ENCODE data around the gene CACNA2D3.

Gene CACNA2D3

GRCh38 chr3:54356261-54357045, 234.1 kb downstream of the CACNA2D3 start:
- FAIRE-seq (no peak), DNase-seq (ENCODE audit: insufficient read length, low spot score) (no peak)
- TF ChIP-seq SPI1 (IDR thresholded peaks at IDR 0.05; ENCODE audit: low read depth, low read length) = peak; percentile 48; the same call in 1 of the 2 replicates
- TF ChIP-seq TAF1 (IDR thresholded peaks at IDR 0.05; ENCODE audit: low read depth, low read length) = no peak

- no peak for TF ChIP-seq POU2F2 (IDR thresholded peaks at IDR 0.05; ENCODE audit: low read depth, low read length)
- DNase-seq (ENCODE audit: insufficient read length, low spot score) (no peak), FAIRE-seq (no peak)
Observed at GRCh38 chr3:54357301-54357700, 234.9 kb downstream of the CACNA2D3 start.

- FAIRE-seq = no peak
Observed at GRCh38 chr3:54358316-54358715, 236.0 kb downstream of the CACNA2D3 start.

GRCh38 chr3:54358969-54359694, 236.8 kb downstream of the CACNA2D3 start:
- no peak for TF ChIP-seq POLR2A (IDR thresholded peaks at IDR 0.05; ENCODE audit: low read depth, low read length)
- TF ChIP-seq PAX5 (IDR thresholded peaks at IDR 0.05; ENCODE audit: insufficient read depth, low read length, severe bottlenecking) = no peak
- no peak for TF ChIP-seq POLR2AphosphoS5 (IDR thresholded peaks at IDR 0.05; ENCODE audit: low read depth, low read length)
- no peak for TF ChIP-seq TAF1 (IDR thresholded peaks at IDR 0.05; ENCODE audit: low read depth, low read length)
- no peak for TF ChIP-seq POU2F2 (IDR thresholded peaks at IDR 0.05; ENCODE audit: low read depth, low read length)
- no peak for TF ChIP-seq SPI1 (IDR thresholded peaks at IDR 0.05; ENCODE audit: low read depth, low read length)
- DNase-seq (ENCODE audit: insufficient read length, low spot score) (no peak), FAIRE-seq (no peak)

More at GRCh38 chr3:54358316-54358715, 236.0 kb downstream of the CACNA2D3 start:
- TF ChIP-seq POU2F2 (IDR thresholded peaks at IDR 0.05; ENCODE audit: low read depth, low read length) = no peak
- TF ChIP-seq PAX5 (IDR thresholded peaks at IDR 0.05; ENCODE audit: insufficient read depth, low read length, severe bottlenecking) = no peak
- no peak for TF ChIP-seq TAF1 (IDR thresholded peaks at IDR 0.05; ENCODE audit: low read depth, low read length)
- TF ChIP-seq SPI1 (IDR thresholded peaks at IDR 0.05; ENCODE audit: low read depth, low read length) = no peak
- TF ChIP-seq POLR2AphosphoS5 (IDR thresholded peaks at IDR 0.05; ENCODE audit: low read depth, low read length) = no peak
- no peak for TF ChIP-seq POLR2A (IDR thresholded peaks at IDR 0.05; ENCODE audit: low read depth, low read length)
- DNase-seq (ENCODE audit: insufficient read length, low spot score) = no peak

DNA sequence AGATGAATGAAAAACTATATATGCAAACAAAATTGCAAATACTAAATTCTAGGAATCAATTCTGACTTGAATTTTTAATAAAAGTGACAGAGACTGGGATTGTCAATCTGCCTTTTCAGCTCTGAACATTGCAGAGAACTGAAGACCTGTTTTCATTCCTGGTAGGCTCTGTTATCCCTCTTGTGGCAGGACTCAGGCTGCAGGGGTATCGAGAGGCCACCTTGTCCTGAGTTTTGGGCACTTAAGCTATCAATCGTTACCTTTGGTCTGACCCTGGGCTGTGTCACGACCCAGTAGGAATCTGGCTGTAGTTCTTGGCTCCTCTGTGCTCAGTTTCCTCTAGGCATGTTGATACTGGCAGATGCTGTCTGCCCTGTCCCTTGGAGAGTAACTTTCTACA, 238.0 kb downstream of the CACNA2D3 start:
- no peak for DNase-seq (ENCODE audit: insufficient read length, low spot score)
- TF ChIP-seq PAX5 (IDR thresholded peaks at IDR 0.05; ENCODE audit: insufficient read depth, low read length, severe bottlenecking) (no peak), POLR2AphosphoS5 (IDR thresholded peaks at IDR 0.05; ENCODE audit: low read depth, low read length) (no peak), POLR2A (IDR thresholded peaks at IDR 0.05; ENCODE audit: low read depth, low read length) (no peak), SPI1 (IDR thresholded peaks at IDR 0.05; ENCODE audit: low read depth, low read length) (no peak), POU2F2 (IDR thresholded peaks at IDR 0.05; ENCODE audit: low read depth, low read length) (no peak), TAF1 (IDR thresholded peaks at IDR 0.05; ENCODE audit: low read depth, low read length) (no peak)
- FAIRE-seq = no peak

DNA sequence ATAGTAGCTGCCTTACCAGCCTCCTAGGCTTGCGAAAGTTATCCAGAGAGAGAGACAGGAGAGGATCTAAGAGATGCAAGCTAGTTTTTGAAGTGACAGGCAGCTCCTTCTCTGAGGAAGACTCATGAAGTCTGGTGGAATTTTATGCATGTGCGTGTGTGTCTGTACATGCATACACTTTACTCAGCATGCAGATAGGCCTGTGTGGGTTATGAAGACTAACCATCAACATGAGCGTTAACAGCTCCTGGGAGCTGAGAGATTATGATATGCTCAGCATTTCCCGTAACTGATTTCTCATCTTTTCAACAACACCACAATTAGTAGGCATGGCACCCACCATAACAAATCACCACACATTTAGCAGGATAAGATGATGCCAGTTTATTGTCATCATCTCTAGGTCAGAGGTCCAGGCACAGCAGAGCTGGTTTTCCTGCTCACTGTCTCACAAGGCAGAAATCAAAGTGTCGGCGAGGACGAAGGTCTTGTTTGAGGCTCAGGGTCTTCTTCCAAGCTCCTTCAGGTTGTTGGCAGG, 239.5 kb downstream of the CACNA2D3 start:
- DNase-seq (ENCODE audit: insufficient read length, low spot score) = no peak
- TF ChIP-seq TAF1 (IDR thresholded peaks at IDR 0.05; ENCODE audit: low read depth, low read length) (no peak), PAX5 (IDR thresholded peaks at IDR 0.05; ENCODE audit: insufficient read depth, low read length, severe bottlenecking) (no peak), POLR2A (IDR thresholded peaks at IDR 0.05; ENCODE audit: low read depth, low read length) (no peak), POLR2AphosphoS5 (IDR thresholded peaks at IDR 0.05; ENCODE audit: low read depth, low read length) (no peak), SPI1 (IDR thresholded peaks at IDR 0.05; ENCODE audit: low read depth, low read length) (no peak), POU2F2 (IDR thresholded peaks at IDR 0.05; ENCODE audit: low read depth, low read length) (no peak)
- no peak for FAIRE-seq

- DNase-seq (ENCODE audit: insufficient read length, low spot score) = no peak
- no peak for FAIRE-seq
- TF ChIP-seq SPI1 (IDR thresholded peaks at IDR 0.05; ENCODE audit: low read depth, low read length) (no peak), POU2F2 (IDR thresholded peaks at IDR 0.05; ENCODE audit: low read depth, low read length) (no peak), TAF1 (IDR thresholded peaks at IDR 0.05; ENCODE audit: low read depth, low read length) (no peak), POLR2A (IDR thresholded peaks at IDR 0.05; ENCODE audit: low read depth, low read length) (no peak), POLR2AphosphoS5 (IDR thresholded peaks at IDR 0.05; ENCODE audit: low read depth, low read length) (no peak), PAX5 (IDR thresholded peaks at IDR 0.05; ENCODE audit: insufficient read depth, low read length, severe bottlenecking) (no peak)
Observed at GRCh38 chr3:54366007-54366750, 243.8 kb downstream of the CACNA2D3 start.

DNA sequence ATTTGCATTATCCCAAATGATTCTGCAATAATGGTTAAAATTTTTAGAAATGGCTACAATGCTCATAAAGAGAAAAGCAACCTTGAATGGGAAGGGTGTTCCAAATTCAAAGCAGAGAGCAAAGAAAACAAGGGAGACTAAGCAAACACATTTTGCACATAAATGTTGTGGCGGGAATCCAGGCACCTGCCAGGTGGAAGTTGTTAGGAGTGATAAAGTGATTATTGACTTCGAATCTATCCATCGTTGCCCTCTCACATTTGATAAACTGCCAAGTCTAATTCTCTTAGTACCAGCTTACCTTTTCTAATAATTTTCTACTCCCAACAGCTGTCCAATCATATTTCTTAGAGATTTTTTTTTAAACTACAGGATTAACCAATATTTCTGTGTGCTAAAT, 244.5 kb downstream of the CACNA2D3 start:
- no peak for TF ChIP-seq POU2F2 (IDR thresholded peaks at IDR 0.05; ENCODE audit: low read depth, low read length)
- no peak for TF ChIP-seq POLR2AphosphoS5 (IDR thresholded peaks at IDR 0.05; ENCODE audit: low read depth, low read length)
- no peak for TF ChIP-seq POLR2A (IDR thresholded peaks at IDR 0.05; ENCODE audit: low read depth, low read length)
- no peak for TF ChIP-seq SPI1 (IDR thresholded peaks at IDR 0.05; ENCODE audit: low read depth, low read length)
- no peak for TF ChIP-seq TAF1 (IDR thresholded peaks at IDR 0.05; ENCODE audit: low read depth, low read length)
- no peak for TF ChIP-seq PAX5 (IDR thresholded peaks at IDR 0.05; ENCODE audit: insufficient read depth, low read length, severe bottlenecking)
- FAIRE-seq (no peak), DNase-seq (ENCODE audit: insufficient read length, low spot score) (no peak)

- TF ChIP-seq TAF1 (IDR thresholded peaks at IDR 0.05; ENCODE audit: low read depth, low read length) (no peak), POLR2A (IDR thresholded peaks at IDR 0.05; ENCODE audit: low read depth, low read length) (no peak), PAX5 (IDR thresholded peaks at IDR 0.05; ENCODE audit: insufficient read depth, low read length, severe bottlenecking) (no peak), POLR2AphosphoS5 (IDR thresholded peaks at IDR 0.05; ENCODE audit: low read depth, low read length) (no peak), SPI1 (IDR thresholded peaks at IDR 0.05; ENCODE audit: low read depth, low read length) (no peak), POU2F2 (IDR thresholded peaks at IDR 0.05; ENCODE audit: low read depth, low read length) (no peak)
- FAIRE-seq (no peak), DNase-seq (ENCODE audit: insufficient read length, low spot score) (no peak)
Observed at GRCh38 chr3:54372232-54372631, 249.9 kb downstream of the CACNA2D3 start.

All from GM12891 (cell line).